Osteoblast (primary cell): ENCODE measurements around the gene TENM3. TPM values are rescaled to one million over a fixed set of nuclear protein-coding genes. Genes with fewer than 3 reads are reported as not detected.

Experiments
- DNase-seq: peaks from one replicate; pipeline ENCODE4 v3.0.0; 2011; ENCODE audit warnings: low spot score, mixed read lengths; ENCODE audit not compliant: insufficient read length; ENCODE audit errors: missing footprints
- H2AFZ ChIP-seq: 2 replicates; pipeline ENCODE4 v1.6.0; 2011; ENCODE audit warnings: mild to moderate bottlenecking, low read length
- H3K27ac ChIP-seq: 2 replicates; pipeline ENCODE4 v1.5.1; 2011; ENCODE audit warnings: mild to moderate bottlenecking, low read depth, low read length, moderate library complexity
- H3K27me3 ChIP-seq: 2 replicates; pipeline ENCODE4 v1.6.0; 2012; ENCODE audit warnings: mild to moderate bottlenecking, control low read depth, inconsistent platforms, low read length, moderate library complexity; ENCODE audit not compliant: insufficient read depth
- H3K36me3 ChIP-seq: 2 replicates; pipeline ENCODE4 v1.5.1; 2011; ENCODE audit warnings: mild to moderate bottlenecking, low read length, control low read depth, moderate library complexity; ENCODE audit not compliant: insufficient read depth
- H3K4me1 ChIP-seq: 2 replicates; pipeline ENCODE4 v1.5.1; 2011; ENCODE audit warnings: mild to moderate bottlenecking, low read length, control low read depth, moderate library complexity; ENCODE audit not compliant: insufficient read depth
- H3K4me2 ChIP-seq: 2 replicates; pipeline ENCODE4 v1.6.0; 2011; ENCODE audit warnings: mild to moderate bottlenecking, low read length; ENCODE audit not compliant: insufficient read depth
- H3K4me3 ChIP-seq: fragments of 200-600 bp; sonication (generic); 3 replicates; pipeline ENCODE4 v1.5.1; 2012; ENCODE audit warnings: mild to moderate bottlenecking, low read length, inconsistent platforms; ENCODE audit not compliant: insufficient read depth
- H3K79me2 ChIP-seq: 2 replicates; pipeline ENCODE4 v1.6.0; 2012; ENCODE audit warnings: mild to moderate bottlenecking, low read length, control low read depth, inconsistent platforms; ENCODE audit not compliant: insufficient read depth
- H3K9me3 ChIP-seq: 2 replicates; pipeline ENCODE4 v1.5.1; 2011; ENCODE audit warnings: low read depth, low read length, control low read depth
- H4K20me1 ChIP-seq: 2 replicates; pipeline ENCODE4 v1.6.0; 2012; ENCODE audit warnings: mild to moderate bottlenecking, low read length, control low read depth; ENCODE audit not compliant: insufficient read depth
- CTCF ChIP-seq: IDR thresholded peaks from 2 replicates; pipeline ENCODE4 v1.5.1; 2011; ENCODE audit warnings: mild to moderate bottlenecking, low read depth, low read length, moderate library complexity; ENCODE audit errors: extremely low read depth
- total RNA-seq: library from RNA; depleted of rRNA; stranded (reverse); fragments of >200 nt; gene quantifications from 2 replicates; pipeline ENCODE4 v1.2.3, GENCODE V29; 2012

TENM3 gene
- total RNA-seq, 1 donor: 59.0 TPM

GRCh38 chr4:182338063-182338462, 94.9 kb downstream of the TENM3 start:
- H4K20me1 ChIP-seq: no peaks in the 10 kb centered on the region
- DNase-seq: no peak
- no peak overlapping the region for H3K27ac ChIP-seq
- H3K4me3 ChIP-seq: no peak overlapping the region
- H3K36me3 ChIP-seq: no peaks in the 10 kb centered on the region
- no peak for TF ChIP-seq CTCF
- no peak overlapping the region for H3K4me2 ChIP-seq
- no peaks in the 10 kb centered on the region for H3K79me2 ChIP-seq
- peaks cover 6% of the 10 kb centered on the region for H3K4me1 ChIP-seq
- H3K9me3 ChIP-seq: no peaks in the 10 kb centered on the region
- no peaks in the 10 kb centered on the region for H3K27me3 ChIP-seq
- H2AFZ ChIP-seq: no peak overlapping the region

DNA sequence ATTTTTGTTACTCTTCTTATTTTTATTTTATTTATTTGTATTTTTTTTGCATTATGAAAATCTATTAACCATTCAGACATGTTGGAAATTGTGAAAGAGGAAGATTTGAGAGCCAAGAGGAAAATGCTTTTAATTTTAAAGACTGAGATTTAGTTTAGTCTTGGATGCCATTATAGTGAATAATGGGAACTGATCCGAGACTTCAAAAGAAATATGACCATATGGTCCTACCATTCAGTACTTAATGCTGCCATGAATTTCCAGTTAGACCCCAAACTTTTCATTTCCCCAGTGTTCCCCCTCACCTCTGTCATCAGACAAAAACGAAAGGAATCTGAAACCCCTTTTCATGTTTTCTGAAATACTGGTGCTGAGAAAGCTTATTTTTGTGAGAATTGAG, 95.5 kb downstream of the TENM3 start:
- H3K27me3 ChIP-seq: no peaks in the 10 kb centered on the region
- H3K79me2 ChIP-seq: no peaks in the 10 kb centered on the region
- no peak overlapping the region for H3K27ac ChIP-seq
- no peaks in the 10 kb centered on the region for H4K20me1 ChIP-seq
- H3K36me3 ChIP-seq: no peaks in the 10 kb centered on the region
- no peak overlapping the region for H3K4me3 ChIP-seq
- no peak for DNase-seq
- H2AFZ ChIP-seq: no peak overlapping the region
- no peak overlapping the region for H3K4me2 ChIP-seq
- peaks cover 6% of the 10 kb centered on the region for H3K4me1 ChIP-seq
- no peaks in the 10 kb centered on the region for H3K9me3 ChIP-seq
- TF ChIP-seq CTCF: no peak

DNA sequence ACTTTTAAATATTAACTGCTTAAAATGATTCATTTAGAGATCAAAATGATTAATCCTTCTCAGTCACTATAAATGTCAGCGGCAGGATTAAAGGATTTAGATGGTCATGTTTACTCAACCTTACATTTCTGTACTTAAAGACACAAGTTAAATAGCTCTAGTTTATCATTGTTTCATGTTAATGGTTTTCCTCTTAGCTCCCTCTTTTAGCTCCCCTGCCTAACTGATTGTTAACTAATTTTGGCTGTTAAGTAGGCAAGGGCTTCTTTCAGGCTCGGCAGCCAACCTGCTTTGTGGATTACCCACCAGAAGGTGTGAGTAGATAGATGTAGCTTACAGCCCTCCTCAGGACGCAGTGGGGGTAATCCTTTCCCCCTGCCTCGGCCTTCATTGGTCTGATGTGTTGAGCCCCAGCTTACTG, 96.0 kb downstream of the TENM3 start:
- Histone ChIP-seq H3K27me3 (no peaks in the 10 kb centered on the region), H3K79me2 (no peaks in the 10 kb centered on the region), H3K4me3 (no peak overlapping the region), H3K4me2 (no peak overlapping the region), H3K36me3 (no peaks in the 10 kb centered on the region), H3K27ac (no peak overlapping the region), H4K20me1 (no peaks in the 10 kb centered on the region), H2AFZ (no peak overlapping the region), H3K4me1 (peaks cover 6% of the 10 kb centered on the region), H3K9me3 (no peaks in the 10 kb centered on the region)
- no peak for TF ChIP-seq CTCF
- DNase-seq: no peak

DNA sequence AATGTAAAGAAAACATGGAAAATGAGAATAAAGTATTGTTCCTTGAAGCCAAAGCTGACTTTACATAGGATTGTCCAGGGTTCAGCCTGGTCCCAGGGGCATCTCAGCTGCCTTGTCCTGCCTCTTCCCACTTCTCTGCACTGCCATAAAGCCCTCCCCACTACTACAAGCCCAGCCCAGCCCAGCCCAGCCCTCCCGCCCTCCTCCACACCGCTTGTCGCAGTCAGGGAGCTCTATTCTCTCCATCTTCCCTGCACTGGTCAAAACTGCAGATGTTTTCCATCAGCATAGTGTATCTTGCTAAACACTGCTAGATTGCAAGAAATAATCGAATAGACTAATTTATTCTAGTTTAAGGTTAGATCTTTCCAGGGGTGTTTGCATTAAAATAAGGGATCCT, 100.3 kb downstream of the TENM3 start:
- H3K4me2 ChIP-seq: no peak overlapping the region
- DNase-seq: no peak
- H3K79me2 ChIP-seq: no peaks in the 10 kb centered on the region
- H3K4me3 ChIP-seq: no peak overlapping the region
- no peak for TF ChIP-seq CTCF
- no peaks in the 10 kb centered on the region for H3K36me3 ChIP-seq
- no peaks in the 10 kb centered on the region for H3K4me1 ChIP-seq
- H3K9me3 ChIP-seq: no peaks in the 10 kb centered on the region
- no peaks in the 10 kb centered on the region for H4K20me1 ChIP-seq
- no peak overlapping the region for H2AFZ ChIP-seq
- no peaks in the 10 kb centered on the region for H3K27me3 ChIP-seq
- H3K27ac ChIP-seq: no peak overlapping the region
